Upper lobe of left lung (tissue), 4 donors: ENCODE data around the gene AP1S2.

ENCODE experiments used
- EP300 ChIP-seq, 4 donors: sonication (generic); formaldehyde crosslinking; IDR thresholded peaks; one replicate each; pipeline ENCODE4 v1.5.1; 2017; ENCODE audit warnings: antibody characterized with exemption in 4 of 4, control low read depth in 2 of 4
- TF ChIP-seq, protein P1 (sequence below), 6 experiments: fragments of 450-650 bp in 4 of 6; fragments of 200-600 bp in 2 of 6; sonication (generic) in 2 of 6; IDR thresholded peaks; one replicate each; pipeline ENCODE4 v1.5.1; 2016 to 2019; ENCODE audit warnings: antibody characterized with exemption in 6 of 6

DNA sequence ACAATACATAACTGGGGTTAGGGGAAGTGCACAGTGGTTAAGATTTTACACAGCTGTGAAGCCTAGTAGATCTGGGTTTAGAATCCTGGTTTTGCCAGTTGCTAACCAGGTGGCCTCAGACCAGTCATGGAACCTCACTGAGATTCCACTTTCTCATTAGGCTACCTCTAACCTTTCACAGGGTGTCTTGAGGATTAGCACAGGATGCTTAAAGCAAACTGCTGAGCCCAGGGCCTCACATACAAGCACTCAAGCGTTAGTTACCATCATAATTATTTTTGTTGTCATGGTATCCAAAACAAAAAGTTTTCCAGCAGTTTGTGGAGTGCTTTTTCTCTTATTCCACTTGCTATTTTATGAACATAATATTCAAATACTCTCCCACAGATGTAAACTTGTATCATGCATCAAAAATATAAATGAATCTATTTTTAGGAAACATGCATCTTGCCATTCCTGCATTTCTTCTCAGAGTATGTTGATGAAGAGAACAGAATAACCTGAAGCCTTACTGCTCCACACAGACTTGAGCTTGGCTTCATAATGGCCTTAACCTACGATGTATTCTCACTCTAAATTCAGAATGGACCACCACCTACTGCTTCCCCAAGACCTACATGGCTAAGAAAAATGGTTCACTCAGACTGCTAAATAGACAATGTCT lies 12.6 kb downstream of the AP1S2 start:
- TF ChIP-seq, protein P1, sequence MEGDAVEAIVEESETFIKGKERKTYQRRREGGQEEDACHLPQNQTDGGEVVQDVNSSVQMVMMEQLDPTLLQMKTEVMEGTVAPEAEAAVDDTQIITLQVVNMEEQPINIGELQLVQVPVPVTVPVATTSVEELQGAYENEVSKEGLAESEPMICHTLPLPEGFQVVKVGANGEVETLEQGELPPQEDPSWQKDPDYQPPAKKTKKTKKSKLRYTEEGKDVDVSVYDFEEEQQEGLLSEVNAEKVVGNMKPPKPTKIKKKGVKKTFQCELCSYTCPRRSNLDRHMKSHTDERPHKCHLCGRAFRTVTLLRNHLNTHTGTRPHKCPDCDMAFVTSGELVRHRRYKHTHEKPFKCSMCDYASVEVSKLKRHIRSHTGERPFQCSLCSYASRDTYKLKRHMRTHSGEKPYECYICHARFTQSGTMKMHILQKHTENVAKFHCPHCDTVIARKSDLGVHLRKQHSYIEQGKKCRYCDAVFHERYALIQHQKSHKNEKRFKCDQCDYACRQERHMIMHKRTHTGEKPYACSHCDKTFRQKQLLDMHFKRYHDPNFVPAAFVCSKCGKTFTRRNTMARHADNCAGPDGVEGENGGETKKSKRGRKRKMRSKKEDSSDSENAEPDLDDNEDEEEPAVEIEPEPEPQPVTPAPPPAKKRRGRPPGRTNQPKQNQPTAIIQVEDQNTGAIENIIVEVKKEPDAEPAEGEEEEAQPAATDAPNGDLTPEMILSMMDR (IDR thresholded peaks at IDR 0.05) = no peak
- no peak for TF ChIP-seq EP300 (IDR thresholded peaks at IDR 0.05)
